HUES6 (cell line): ENCODE results near the gene GNG14.
"Not testable (repeated sequence)": the region's sequence is repeated elsewhere in the genome, so short reads cannot be mapped to it uniquely, and the experiment has no call there.

ENCODE experiments used
- H3K27ac ChIP-seq: 2 replicates; pipeline ENCODE4 v1.7.0; 2013; ENCODE audit warnings: low read depth, mild to moderate bottlenecking, low read length, inconsistent platforms
- H3K27me3 ChIP-seq: 2 replicates; pipeline ENCODE4 v1.6.1; 2013; ENCODE audit warnings: low read length; ENCODE audit not compliant: control insufficient read depth, insufficient read depth
- H3K36me3 ChIP-seq: 2 replicates; pipeline ENCODE4 v1.6.1; 2013; ENCODE audit warnings: low read length; ENCODE audit not compliant: control insufficient read depth, insufficient read depth
- H3K4me1 ChIP-seq: 2 replicates; pipeline ENCODE4 v1.6.1; 2013; ENCODE audit warnings: low read length; ENCODE audit not compliant: control insufficient read depth, insufficient read depth
- H3K4me3 ChIP-seq: 2 replicates; pipeline ENCODE4 v1.5.1; 2013; ENCODE audit warnings: low read depth, low read length
- H3K9ac ChIP-seq: one replicate; pipeline ENCODE4 v1.6.1; 2013; ENCODE audit warnings: mild to moderate bottlenecking, low read length
- H3K9me3 ChIP-seq: 2 replicates; pipeline ENCODE4 v1.6.1; 2013; ENCODE audit warnings: low read depth, low read length; ENCODE audit not compliant: control insufficient read depth, insufficient read depth

The GNG14 gene

GRCh38 chr19:12725612-12726011 is 37.8 kb downstream of the GNG14 start:
- not testable (repeated sequence) for H3K4me3 ChIP-seq, H3K9me3 ChIP-seq, H3K4me1 ChIP-seq, H3K27me3 ChIP-seq, H3K9ac ChIP-seq, H3K27ac ChIP-seq
- peaks cover 23% of the 10 kb centered on the region for H3K36me3 ChIP-seq

GRCh38 chr19:12726988-12727316 is 39.2 kb downstream of the GNG14 start:
- H3K27ac ChIP-seq: no peak overlapping the region
- H3K4me3 ChIP-seq: no peak overlapping the region
- H3K4me1 ChIP-seq: 0 out of 2 replicates have a peak, but pooled peaks cover 4% of the 10 kb centered on the region
- no peak overlapping the region for H3K9ac ChIP-seq
- H3K27me3 ChIP-seq: no peaks in the 10 kb centered on the region
- H3K9me3 ChIP-seq: no peaks in the 10 kb centered on the region
- peaks cover 34% of the 10 kb centered on the region for H3K36me3 ChIP-seq

- Histone ChIP-seq H3K9me3 (no peaks in the 10 kb centered on the region), H3K9ac (no peak overlapping the region), H3K36me3 (peaks cover 38% of the 10 kb centered on the region), H3K27me3 (no peaks in the 10 kb centered on the region), H3K27ac (no peak overlapping the region), H3K4me3 (no peak overlapping the region), H3K4me1 (0 out of 2 replicates have a peak, but pooled peaks cover 4% of the 10 kb centered on the region)
These were observed 40.1 kb downstream of the GNG14 start for GRCh38 chr19:12727745-12728433.

- H3K4me3 ChIP-seq: no peak overlapping the region
- H3K27ac ChIP-seq: no peak overlapping the region
- no peaks in the 10 kb centered on the region for H3K9me3 ChIP-seq
- H3K9ac ChIP-seq: no peak overlapping the region
- peaks cover 8% of the 10 kb centered on the region for H3K4me1 ChIP-seq
- no peaks in the 10 kb centered on the region for H3K27me3 ChIP-seq
- peaks cover 38% of the 10 kb centered on the region for H3K36me3 ChIP-seq
These were observed 42.3 kb downstream of the GNG14 start for GRCh38 chr19:12730064-12730463.

GRCh38 chr19:12731337-12731736 is 43.5 kb downstream of the GNG14 start:
- H3K27ac ChIP-seq: no peak overlapping the region
- no peaks in the 10 kb centered on the region for H3K27me3 ChIP-seq
- H3K36me3 ChIP-seq: peaks cover 38% of the 10 kb centered on the region
- H3K4me1 ChIP-seq: peaks cover 8% of the 10 kb centered on the region
- no peak overlapping the region for H3K4me3 ChIP-seq
- no peaks in the 10 kb centered on the region for H3K9me3 ChIP-seq
- H3K9ac ChIP-seq: no peak overlapping the region

GRCh38 chr19:12733369-12734214 is 45.8 kb downstream of the GNG14 start:
- H3K9ac ChIP-seq: peak overlapping the region; percentile 97
- peak overlapping the region; percentile 97 for H3K4me3 ChIP-seq
- no peaks in the 10 kb centered on the region for H3K27me3 ChIP-seq
- peak overlapping the region; percentile 96 for H3K27ac ChIP-seq
- no peaks in the 10 kb centered on the region for H3K9me3 ChIP-seq
- peaks cover 35% of the 10 kb centered on the region for H3K36me3 ChIP-seq
- H3K4me1 ChIP-seq: peaks cover 9% of the 10 kb centered on the region

- Histone ChIP-seq H3K9ac (peak within 1 kb of the TSS; percentile 92), H3K4me3 (peak within 1 kb of the TSS; percentile 87), H3K36me3 (peaks cover 25% of the 10 kb centered on the region), H3K9me3 (no peaks in the 10 kb centered on the region), H3K27ac (peak within 1 kb of the TSS; percentile 96), H3K27me3 (no peaks in the 10 kb centered on the region), H3K4me1 (peaks cover 9% of the 10 kb centered on the region)
These were observed 49.4 kb downstream of the GNG14 start, which contains the start of gene GET3 for GRCh38 chr19:12736995-12737834. GET3 (plus strand) TSS chr19:12737497; CDS start chr19:12737506, 9 bp downstream.

GRCh38 chr19:12737835-12738351 is 50.1 kb downstream of the GNG14 start:
- Histone ChIP-seq H3K9me3 (no peaks in the 10 kb centered on the region), H3K4me1 (peaks cover 9% of the 10 kb centered on the region), H3K36me3 (peaks cover 27% of the 10 kb centered on the region), H3K9ac (peak overlapping the region; percentile 92), H3K27ac (no peak overlapping the region), H3K27me3 (no peaks in the 10 kb centered on the region), H3K4me3 (peak overlapping the region; percentile 87)
